ENCODE measurements around the gene PTPRH. TPM values are rescaled to one million over a fixed set of nuclear protein-coding genes. Genes with fewer than 3 reads are reported as not detected.

Gene PTPRH
- polyA plus RNA-seq, 1 of the 3 experiments (the other 2 are of a cell fraction): 1.1 TPM

GRCh38 chr19:55181740-55182139 is 27.6 kb downstream of the PTPRH start (continued):
- TF ChIP-seq ZBTB33 (IDR thresholded peaks at IDR 0.05; ENCODE audit: borderline replicate concordance, low read depth) (no peak), USF1 (IDR thresholded peaks at IDR 0.05; ENCODE audit: borderline replicate concordance, low read depth) (no peak), JUND (IDR thresholded peaks at IDR 0.05) (no peak)

GRCh38 chr19:55179606-55180484 is 29.5 kb downstream of the PTPRH start, which contains the start of gene SYT5:
Gene SYT5 (minus strand): TSS chr19:55180289. CDS start chr19:55179041, 1,248 bp downstream.
- H3K9me3 ChIP-seq: no peaks in the 10 kb centered on the region
- H3K9me2 ChIP-seq: no peaks in the 10 kb centered on the region
- no peaks in the 10 kb centered on the region for H3K79me2 ChIP-seq (ENCODE audit: insufficient read depth)
- H3K4me3 ChIP-seq (ENCODE audit: low read depth in 2 of 2, low read length in 1 of 2): peak within 1 kb of the TSS; percentile 54 to 56
- peak within 1 kb of the TSS; percentile 53; the same call in 1 of the 2 replicates for H3K9ac ChIP-seq
- under 1% methylated on average over 28 of the region's 68 CpGs for WGBS (ENCODE audit: low lambda C conversion rate)
- no peaks in the 10 kb centered on the region for H3K36me3 ChIP-seq (replicated peaks in 1 of 2; ENCODE audit: control insufficient read depth in 1 of 2, insufficient read depth in 2 of 2, low read length in 1 of 2)
- peak within 1 kb of the TSS; percentile 83 for H3K4me2 ChIP-seq
- POLR2A ChIA-PET: interaction anchor here (0.6 to 3.5 kb wide), 8 partner anchors 27 to 228 kb away, joined by 3 to 14 read pairs (median 4); partner anchors contain the start of genes BRSK1, PPP6R1, TMEM86B and UBE2S
- 0 out of 2 replicates have a peak within 1 kb of the TSS, but pooled peaks have one; percentile 57 for H2AFZ ChIP-seq (ENCODE audit: low read depth)
- H3K4me1 ChIP-seq (ENCODE audit: control insufficient read depth in 1 of 2, insufficient read depth in 2 of 2, low read depth in 1 of 2, low read length in 1 of 2): peaks cover 0 to 6% of the 10 kb centered on the region in 2 experiments; a peak in 1 of 4 replicates
- H3F3A ChIP-seq (replicated peaks; ENCODE audit: insufficient read depth): no peaks in the 10 kb centered on the region
- peak; percentile 86 for DNase-seq
- CTCF ChIA-PET: interaction anchor here (0.6 to 2.4 kb wide), 8 partner anchors 8 to 43 kb away, joined by 3 to 6 read pairs (median 4); partner anchors contain the start of gene DNAAF3
- peaks cover 29% of the 10 kb centered on the region for H3K27me3 ChIP-seq (ENCODE audit: insufficient read depth)
- H4K20me1 ChIP-seq (ENCODE audit: insufficient read depth): no peaks in the 10 kb centered on the region
- H3K27ac ChIP-seq (ENCODE audit: low read depth in 2 of 2, low read length in 1 of 2): peak within 1 kb of the TSS in 1 of 2 experiments; percentile 77; a peak in 1 of 4 replicates
- peak; percentile 58 for TF ChIP-seq GATA2 (CRISPR knock-in tag; IDR thresholded peaks at IDR 0.05)
- TF ChIP-seq ELF1 (IDR thresholded peaks at IDR 0.05): no peak
- no peak for TF ChIP-seq RFX5 (IDR thresholded peaks at IDR 0.05; ENCODE audit: low read length)
- no peak for TF ChIP-seq JUND (IDR thresholded peaks at IDR 0.05)
- no peak for TF ChIP-seq IRF3 (IDR thresholded peaks at IDR 0.05; ENCODE audit: low read depth, low read length)
- TF ChIP-seq FOSL2 (IDR thresholded peaks at IDR 0.05; ENCODE audit: borderline replicate concordance, low read depth): no peak
- TF ChIP-seq SIN3A (IDR thresholded peaks at IDR 0.05; ENCODE audit: borderline replicate concordance, low read depth, low read length): peak; percentile 88
- TF ChIP-seq GABPA (IDR thresholded peaks at IDR 0.05; ENCODE audit: low read depth): no peak
- TF ChIP-seq MXI1 (IDR thresholded peaks at IDR 0.05; ENCODE audit: low read depth, low read length): peak; percentile 90
- no peak for TF ChIP-seq YY1 (IDR thresholded peaks at IDR 0.05; ENCODE audit: low read depth)
- no peak for TF ChIP-seq RXRA (IDR thresholded peaks at IDR 0.05; ENCODE audit: borderline replicate concordance, low read depth)
- TF ChIP-seq TAF1 (IDR thresholded peaks at IDR 0.05; ENCODE audit: borderline replicate concordance, low read depth, low read length): no peak
- peak; percentile 95 for TF ChIP-seq MAX (IDR thresholded peaks at IDR 0.05; ENCODE audit: low read depth)
- no peak for TF ChIP-seq PBX3 (IDR thresholded peaks at IDR 0.05)
- TF ChIP-seq SMC3 (IDR thresholded peaks at IDR 0.05; ENCODE audit: low read depth, low read length): no peak
- no peak for TF ChIP-seq ZBTB33 (IDR thresholded peaks at IDR 0.05; ENCODE audit: borderline replicate concordance, low read depth)
- peak; percentile 78 for TF ChIP-seq USF1 (IDR thresholded peaks at IDR 0.05; ENCODE audit: borderline replicate concordance, low read depth)
- TF ChIP-seq MEF2A (IDR thresholded peaks at IDR 0.05; ENCODE audit: borderline replicate concordance, low read depth): no peak
- TF ChIP-seq EZH2phosphoT487 (IDR thresholded peaks at IDR 0.05; ENCODE audit: borderline replicate concordance, low read depth): no peak
- TF ChIP-seq POLR2AphosphoS5 (IDR thresholded peaks at IDR 0.05; ENCODE audit: low read depth, low read length): no peak
- no peak for TF ChIP-seq NRF1 (IDR thresholded peaks at IDR 0.05; ENCODE audit: low read depth, low read length)

Measured in SK-N-SH (cell line).